ENCODE measurements around the gene COASY.

DNA sequence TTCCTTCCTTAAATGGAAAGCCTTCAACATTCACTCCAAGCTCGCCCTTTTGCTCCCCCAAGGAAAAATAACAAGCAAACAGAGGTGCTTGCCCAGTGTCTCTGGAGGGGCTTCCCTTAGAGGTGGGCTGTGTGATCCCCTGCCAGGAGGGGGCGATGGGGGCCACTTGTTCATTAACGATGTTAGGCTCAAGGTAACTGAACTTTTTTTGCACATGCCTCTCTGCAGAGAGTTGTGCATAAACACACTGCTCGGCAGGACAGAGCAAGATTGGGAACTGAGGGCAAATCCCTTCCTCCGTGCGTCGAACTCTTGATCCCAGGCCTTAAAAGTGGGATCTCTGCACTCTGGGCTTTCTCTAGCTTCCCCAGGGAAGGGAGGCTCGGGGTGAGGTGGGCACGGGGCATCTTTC, 41.4 kb upstream of the COASY start:
- TF ChIP-seq, protein P1, sequence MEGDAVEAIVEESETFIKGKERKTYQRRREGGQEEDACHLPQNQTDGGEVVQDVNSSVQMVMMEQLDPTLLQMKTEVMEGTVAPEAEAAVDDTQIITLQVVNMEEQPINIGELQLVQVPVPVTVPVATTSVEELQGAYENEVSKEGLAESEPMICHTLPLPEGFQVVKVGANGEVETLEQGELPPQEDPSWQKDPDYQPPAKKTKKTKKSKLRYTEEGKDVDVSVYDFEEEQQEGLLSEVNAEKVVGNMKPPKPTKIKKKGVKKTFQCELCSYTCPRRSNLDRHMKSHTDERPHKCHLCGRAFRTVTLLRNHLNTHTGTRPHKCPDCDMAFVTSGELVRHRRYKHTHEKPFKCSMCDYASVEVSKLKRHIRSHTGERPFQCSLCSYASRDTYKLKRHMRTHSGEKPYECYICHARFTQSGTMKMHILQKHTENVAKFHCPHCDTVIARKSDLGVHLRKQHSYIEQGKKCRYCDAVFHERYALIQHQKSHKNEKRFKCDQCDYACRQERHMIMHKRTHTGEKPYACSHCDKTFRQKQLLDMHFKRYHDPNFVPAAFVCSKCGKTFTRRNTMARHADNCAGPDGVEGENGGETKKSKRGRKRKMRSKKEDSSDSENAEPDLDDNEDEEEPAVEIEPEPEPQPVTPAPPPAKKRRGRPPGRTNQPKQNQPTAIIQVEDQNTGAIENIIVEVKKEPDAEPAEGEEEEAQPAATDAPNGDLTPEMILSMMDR (conservative IDR thresholded peaks at IDR 0.05; ENCODE audit: low read depth in 2 of 2) = peak; percentile 48 to 60
- TF ChIP-seq EZH2 (IDR thresholded peaks at IDR 0.05; ENCODE audit: low read depth, unreplicated experiment) = no peak
- no peak for TF ChIP-seq POLR2AphosphoS5 (IDR thresholded peaks at IDR 0.05; ENCODE audit: low read depth)
- TF ChIP-seq JUNB (IDR thresholded peaks at IDR 0.05; ENCODE audit: unreplicated experiment) = no peak
- TF ChIP-seq, protein P2, sequence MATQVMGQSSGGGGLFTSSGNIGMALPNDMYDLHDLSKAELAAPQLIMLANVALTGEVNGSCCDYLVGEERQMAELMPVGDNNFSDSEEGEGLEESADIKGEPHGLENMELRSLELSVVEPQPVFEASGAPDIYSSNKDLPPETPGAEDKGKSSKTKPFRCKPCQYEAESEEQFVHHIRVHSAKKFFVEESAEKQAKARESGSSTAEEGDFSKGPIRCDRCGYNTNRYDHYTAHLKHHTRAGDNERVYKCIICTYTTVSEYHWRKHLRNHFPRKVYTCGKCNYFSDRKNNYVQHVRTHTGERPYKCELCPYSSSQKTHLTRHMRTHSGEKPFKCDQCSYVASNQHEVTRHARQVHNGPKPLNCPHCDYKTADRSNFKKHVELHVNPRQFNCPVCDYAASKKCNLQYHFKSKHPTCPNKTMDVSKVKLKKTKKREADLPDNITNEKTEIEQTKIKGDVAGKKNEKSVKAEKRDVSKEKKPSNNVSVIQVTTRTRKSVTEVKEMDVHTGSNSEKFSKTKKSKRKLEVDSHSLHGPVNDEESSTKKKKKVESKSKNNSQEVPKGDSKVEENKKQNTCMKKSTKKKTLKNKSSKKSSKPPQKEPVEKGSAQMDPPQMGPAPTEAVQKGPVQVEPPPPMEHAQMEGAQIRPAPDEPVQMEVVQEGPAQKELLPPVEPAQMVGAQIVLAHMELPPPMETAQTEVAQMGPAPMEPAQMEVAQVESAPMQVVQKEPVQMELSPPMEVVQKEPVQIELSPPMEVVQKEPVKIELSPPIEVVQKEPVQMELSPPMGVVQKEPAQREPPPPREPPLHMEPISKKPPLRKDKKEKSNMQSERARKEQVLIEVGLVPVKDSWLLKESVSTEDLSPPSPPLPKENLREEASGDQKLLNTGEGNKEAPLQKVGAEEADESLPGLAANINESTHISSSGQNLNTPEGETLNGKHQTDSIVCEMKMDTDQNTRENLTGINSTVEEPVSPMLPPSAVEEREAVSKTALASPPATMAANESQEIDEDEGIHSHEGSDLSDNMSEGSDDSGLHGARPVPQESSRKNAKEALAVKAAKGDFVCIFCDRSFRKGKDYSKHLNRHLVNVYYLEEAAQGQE (IDR thresholded peaks at IDR 0.05; ENCODE audit: unreplicated experiment) = no peak
- no peak for TF ChIP-seq EZH2phosphoT487 (IDR thresholded peaks at IDR 0.05; ENCODE audit: unreplicated experiment)
- no peak for TF ChIP-seq ETS1 (IDR thresholded peaks at IDR 0.05)
- TF ChIP-seq, protein P3, sequence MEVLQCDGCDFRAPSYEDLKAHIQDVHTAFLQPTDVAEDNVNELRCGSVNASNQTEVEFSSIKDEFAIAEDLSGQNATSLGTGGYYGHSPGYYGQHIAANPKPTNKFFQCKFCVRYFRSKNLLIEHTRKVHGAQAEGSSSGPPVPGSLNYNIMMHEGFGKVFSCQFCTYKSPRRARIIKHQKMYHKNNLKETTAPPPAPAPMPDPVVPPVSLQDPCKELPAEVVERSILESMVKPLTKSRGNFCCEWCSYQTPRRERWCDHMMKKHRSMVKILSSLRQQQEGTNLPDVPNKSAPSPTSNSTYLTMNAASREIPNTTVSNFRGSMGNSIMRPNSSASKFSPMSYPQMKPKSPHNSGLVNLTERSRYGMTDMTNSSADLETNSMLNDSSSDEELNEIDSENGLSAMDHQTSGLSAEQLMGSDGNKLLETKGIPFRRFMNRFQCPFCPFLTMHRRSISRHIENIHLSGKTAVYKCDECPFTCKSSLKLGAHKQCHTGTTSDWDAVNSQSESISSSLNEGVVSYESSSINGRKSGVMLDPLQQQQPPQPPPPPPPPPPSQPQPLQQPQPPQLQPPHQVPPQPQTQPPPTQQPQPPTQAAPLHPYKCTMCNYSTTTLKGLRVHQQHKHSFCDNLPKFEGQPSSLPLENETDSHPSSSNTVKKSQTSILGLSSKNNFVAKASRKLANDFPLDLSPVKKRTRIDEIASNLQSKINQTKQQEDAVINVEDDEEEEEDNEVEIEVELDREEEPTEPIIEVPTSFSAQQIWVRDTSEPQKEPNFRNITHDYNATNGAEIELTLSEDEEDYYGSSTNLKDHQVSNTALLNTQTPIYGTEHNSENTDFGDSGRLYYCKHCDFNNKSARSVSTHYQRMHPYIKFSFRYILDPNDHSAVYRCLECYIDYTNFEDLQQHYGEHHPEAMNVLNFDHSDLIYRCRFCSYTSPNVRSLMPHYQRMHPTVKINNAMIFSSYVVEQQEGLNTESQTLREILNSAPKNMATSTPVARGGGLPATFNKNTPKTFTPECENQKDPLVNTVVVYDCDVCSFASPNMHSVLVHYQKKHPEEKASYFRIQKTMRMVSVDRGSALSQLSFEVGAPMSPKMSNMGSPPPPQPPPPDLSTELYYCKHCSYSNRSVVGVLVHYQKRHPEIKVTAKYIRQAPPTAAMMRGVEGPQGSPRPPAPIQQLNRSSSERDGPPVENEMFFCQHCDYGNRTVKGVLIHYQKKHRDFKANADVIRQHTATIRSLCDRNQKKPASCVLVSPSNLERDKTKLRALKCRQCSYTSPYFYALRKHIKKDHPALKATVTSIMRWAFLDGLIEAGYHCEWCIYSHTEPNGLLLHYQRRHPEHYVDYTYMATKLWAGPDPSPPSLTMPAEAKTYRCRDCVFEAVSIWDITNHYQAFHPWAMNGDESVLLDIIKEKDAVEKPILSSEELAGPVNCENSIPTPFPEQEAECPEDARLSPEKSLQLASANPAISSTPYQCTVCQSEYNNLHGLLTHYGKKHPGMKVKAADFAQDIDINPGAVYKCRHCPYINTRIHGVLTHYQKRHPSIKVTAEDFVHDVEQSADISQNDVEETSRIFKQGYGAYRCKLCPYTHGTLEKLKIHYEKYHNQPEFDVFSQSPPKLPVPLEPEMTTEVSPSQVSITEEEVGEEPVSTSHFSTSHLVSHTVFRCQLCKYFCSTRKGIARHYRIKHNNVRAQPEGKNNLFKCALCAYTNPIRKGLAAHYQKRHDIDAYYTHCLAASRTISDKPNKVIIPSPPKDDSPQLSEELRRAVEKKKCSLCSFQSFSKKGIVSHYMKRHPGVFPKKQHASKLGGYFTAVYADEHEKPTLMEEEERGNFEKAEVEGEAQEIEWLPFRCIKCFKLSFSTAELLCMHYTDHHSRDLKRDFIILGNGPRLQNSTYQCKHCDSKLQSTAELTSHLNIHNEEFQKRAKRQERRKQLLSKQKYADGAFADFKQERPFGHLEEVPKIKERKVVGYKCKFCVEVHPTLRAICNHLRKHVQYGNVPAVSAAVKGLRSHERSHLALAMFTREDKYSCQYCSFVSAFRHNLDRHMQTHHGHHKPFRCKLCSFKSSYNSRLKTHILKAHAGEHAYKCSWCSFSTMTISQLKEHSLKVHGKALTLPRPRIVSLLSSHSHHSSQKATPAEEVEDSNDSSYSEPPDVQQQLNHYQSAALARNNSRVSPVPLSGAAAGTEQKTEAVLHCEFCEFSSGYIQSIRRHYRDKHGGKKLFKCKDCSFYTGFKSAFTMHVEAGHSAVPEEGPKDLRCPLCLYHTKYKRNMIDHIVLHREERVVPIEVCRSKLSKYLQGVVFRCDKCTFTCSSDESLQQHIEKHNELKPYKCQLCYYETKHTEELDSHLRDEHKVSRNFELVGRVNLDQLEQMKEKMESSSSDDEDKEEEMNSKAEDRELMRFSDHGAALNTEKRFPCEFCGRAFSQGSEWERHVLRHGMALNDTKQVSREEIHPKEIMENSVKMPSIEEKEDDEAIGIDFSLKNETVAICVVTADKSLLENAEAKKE (CRISPR knock-in tag; IDR thresholded peaks at IDR 0.05) = no peak
- TF ChIP-seq NANOG (IDR thresholded peaks at IDR 0.05; ENCODE audit: borderline replicate concordance) = no peak
- no peak for TF ChIP-seq ZNF114 (CRISPR knock-in tag; IDR thresholded peaks at IDR 0.05)

Measured in GM23338 (cell line).